ENCODE data around the gene HES3.

HES3 gene

DNA sequence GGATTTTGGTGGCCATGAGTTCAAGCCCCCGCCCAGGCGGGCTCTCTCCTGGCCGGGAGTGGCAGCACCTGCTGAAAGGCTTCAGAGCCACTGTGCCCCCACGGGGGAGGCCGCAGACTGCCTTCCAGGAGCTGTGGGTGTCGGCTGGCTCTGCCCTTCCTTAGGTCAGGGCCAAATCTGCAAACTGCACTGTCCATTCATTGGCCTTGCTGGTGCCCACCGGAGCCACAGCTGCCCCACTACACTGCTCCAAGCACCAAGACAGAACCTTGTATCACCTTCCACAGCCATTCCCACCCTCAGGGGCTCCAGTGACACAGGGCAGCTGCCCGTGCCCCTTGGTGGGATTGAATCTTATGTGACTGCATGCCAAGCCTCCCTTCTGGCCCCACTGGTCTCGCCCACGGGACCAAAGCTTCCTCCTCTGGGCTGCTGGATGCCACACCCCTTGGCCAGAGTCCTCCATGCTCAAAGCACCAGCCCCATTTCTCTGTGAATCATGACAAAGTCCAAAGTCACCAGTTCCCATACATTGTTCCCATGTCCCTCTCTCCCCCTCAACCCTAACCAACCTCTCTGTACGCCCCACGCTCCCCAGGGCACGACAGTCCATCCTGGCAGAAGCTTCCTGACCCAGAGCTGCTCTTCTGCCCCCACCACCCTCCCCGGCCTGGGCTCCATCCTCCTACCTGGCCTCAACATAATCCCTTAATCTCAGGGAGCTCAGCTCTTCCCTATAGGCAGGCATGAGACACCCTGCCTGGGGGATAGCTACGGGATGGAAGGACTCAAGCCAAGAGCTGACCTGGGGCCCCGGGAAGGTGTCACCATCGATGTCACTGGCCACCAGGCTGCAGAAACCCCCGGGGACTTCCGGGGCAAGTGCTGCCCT, 37.8 kb downstream of the HES3 start:
- no peaks in the 10 kb centered on the region for H3K4me1 ChIP-seq (ENCODE audit: control insufficient read depth, low read length)
- TF ChIP-seq EZH2phosphoT487 (IDR thresholded peaks at IDR 0.05; ENCODE audit: borderline replicate concordance, low read length): no peak
- TF ChIP-seq, protein P1, sequence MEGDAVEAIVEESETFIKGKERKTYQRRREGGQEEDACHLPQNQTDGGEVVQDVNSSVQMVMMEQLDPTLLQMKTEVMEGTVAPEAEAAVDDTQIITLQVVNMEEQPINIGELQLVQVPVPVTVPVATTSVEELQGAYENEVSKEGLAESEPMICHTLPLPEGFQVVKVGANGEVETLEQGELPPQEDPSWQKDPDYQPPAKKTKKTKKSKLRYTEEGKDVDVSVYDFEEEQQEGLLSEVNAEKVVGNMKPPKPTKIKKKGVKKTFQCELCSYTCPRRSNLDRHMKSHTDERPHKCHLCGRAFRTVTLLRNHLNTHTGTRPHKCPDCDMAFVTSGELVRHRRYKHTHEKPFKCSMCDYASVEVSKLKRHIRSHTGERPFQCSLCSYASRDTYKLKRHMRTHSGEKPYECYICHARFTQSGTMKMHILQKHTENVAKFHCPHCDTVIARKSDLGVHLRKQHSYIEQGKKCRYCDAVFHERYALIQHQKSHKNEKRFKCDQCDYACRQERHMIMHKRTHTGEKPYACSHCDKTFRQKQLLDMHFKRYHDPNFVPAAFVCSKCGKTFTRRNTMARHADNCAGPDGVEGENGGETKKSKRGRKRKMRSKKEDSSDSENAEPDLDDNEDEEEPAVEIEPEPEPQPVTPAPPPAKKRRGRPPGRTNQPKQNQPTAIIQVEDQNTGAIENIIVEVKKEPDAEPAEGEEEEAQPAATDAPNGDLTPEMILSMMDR (IDR thresholded peaks at IDR 0.05; ENCODE audit: low read depth, low read length, poor library complexity, severe bottlenecking): no peak
- no peaks in the 10 kb centered on the region for H3K27me3 ChIP-seq (ENCODE audit: control insufficient read depth, low read length)
- H4K20me1 ChIP-seq (ENCODE audit: control insufficient read depth, insufficient read depth, low read depth, low read length): no peaks in the 10 kb centered on the region
- no peaks in the 10 kb centered on the region for H3K36me3 ChIP-seq (ENCODE audit: control insufficient read depth, low read length)
- no peaks in the 10 kb centered on the region for H3K79me2 ChIP-seq (ENCODE audit: control insufficient read depth, low read length)
- no peaks in the 10 kb centered on the region for H3F3A ChIP-seq (ENCODE audit: control insufficient read depth, insufficient read depth)
- no peak overlapping the region for H3K4me3 ChIP-seq (ENCODE audit: low read length)
- no peak overlapping the region for H3K4me2 ChIP-seq (ENCODE audit: low read length)
- H3K27ac ChIP-seq (ENCODE audit: low read depth, low read length): no peak overlapping the region
- H3K9me3 ChIP-seq (ENCODE audit: control insufficient read depth, insufficient read depth, low read length): no peaks in the 10 kb centered on the region
- no peaks in the 10 kb centered on the region for H3K9me2 ChIP-seq (replicated peaks; ENCODE audit: control insufficient read depth, low read length)

DNA sequence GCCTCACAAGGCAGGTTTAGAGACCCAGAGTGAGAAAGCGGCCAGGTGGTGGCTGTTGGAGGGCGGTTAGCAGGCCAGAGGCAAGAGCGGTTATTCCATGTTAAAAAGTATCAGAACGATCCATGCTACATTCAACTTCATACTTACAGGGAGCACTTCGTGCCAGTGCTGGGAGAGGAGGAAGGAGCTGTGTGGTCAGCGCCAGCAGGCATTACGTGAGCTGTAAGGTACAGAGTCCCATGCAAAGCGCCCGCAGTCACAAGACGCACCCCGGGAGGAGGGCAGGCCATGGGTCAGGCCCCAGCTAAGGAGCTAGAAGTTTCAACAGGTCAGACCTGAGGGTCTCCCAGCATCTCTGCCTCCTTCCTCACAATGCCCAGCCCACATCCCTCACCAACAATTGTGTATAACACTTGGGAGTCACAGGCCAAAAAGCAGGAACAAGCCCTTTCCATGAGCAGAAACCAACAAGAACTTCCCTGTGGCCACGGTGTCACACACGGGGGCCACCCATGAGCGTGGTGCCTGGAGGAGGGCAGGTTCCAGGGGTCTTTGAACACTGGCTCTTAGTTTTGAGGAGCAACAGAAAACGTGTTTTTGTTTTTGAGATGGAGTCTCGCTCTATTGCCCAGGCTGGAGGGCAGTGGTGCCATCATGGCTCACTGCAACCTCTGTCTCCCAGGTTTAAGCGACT, 38.7 kb downstream of the HES3 start:
- Histone ChIP-seq H3K4me2 (ENCODE audit: low read length) (no peak overlapping the region), H3K9me3 (ENCODE audit: control insufficient read depth, insufficient read depth, low read length) (no peaks in the 10 kb centered on the region), H3K9me2 (replicated peaks; ENCODE audit: control insufficient read depth, low read length) (no peaks in the 10 kb centered on the region), H3K27me3 (ENCODE audit: control insufficient read depth, low read length) (no peaks in the 10 kb centered on the region), H3K4me3 (ENCODE audit: low read length) (no peak overlapping the region), H3K36me3 (ENCODE audit: control insufficient read depth, low read length) (no peaks in the 10 kb centered on the region), H3F3A (ENCODE audit: control insufficient read depth, insufficient read depth) (no peaks in the 10 kb centered on the region), H4K20me1 (ENCODE audit: control insufficient read depth, insufficient read depth, low read depth, low read length) (no peaks in the 10 kb centered on the region), H3K79me2 (ENCODE audit: control insufficient read depth, low read length) (no peaks in the 10 kb centered on the region), H3K27ac (ENCODE audit: low read depth, low read length) (no peak overlapping the region), H3K4me1 (ENCODE audit: control insufficient read depth, low read length) (no peaks in the 10 kb centered on the region)
- TF ChIP-seq, protein P1 (IDR thresholded peaks at IDR 0.05; ENCODE audit: low read depth, low read length, poor library complexity, severe bottlenecking): no peak
- TF ChIP-seq EZH2phosphoT487 (IDR thresholded peaks at IDR 0.05; ENCODE audit: borderline replicate concordance, low read length): no peak

DNA sequence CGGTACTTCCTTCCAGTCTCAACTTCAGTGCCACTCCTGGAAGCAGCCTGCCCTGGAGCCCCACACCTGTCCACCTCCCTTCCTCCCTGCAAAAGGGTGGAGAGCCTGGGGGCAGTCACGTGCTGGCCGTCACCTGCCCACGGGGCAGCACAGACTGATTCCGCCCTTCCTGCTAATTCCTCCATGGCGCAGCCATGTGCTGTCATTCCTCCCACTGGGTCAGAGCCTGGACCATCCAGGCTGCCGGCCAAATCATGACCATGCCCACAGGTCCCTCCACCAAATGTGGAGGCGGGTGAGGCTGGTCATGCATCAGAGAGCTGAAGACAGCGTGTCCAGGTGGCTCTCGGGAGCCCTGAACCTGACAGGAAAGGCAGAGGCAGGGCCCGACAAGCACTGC, 41.4 kb downstream of the HES3 start:
- no peak overlapping the region for H3K27ac ChIP-seq (ENCODE audit: low read depth, low read length)
- H3K4me3 ChIP-seq (ENCODE audit: low read length): no peak overlapping the region
- no peak overlapping the region for H3K4me2 ChIP-seq (ENCODE audit: low read length)
- H3K4me1 ChIP-seq (ENCODE audit: control insufficient read depth, low read length): no peaks in the 10 kb centered on the region
- H3K36me3 ChIP-seq (ENCODE audit: control insufficient read depth, low read length): no peaks in the 10 kb centered on the region
- H3F3A ChIP-seq (ENCODE audit: control insufficient read depth, insufficient read depth): no peaks in the 10 kb centered on the region
- no peaks in the 10 kb centered on the region for H4K20me1 ChIP-seq (ENCODE audit: control insufficient read depth, insufficient read depth, low read depth, low read length)
- H3K27me3 ChIP-seq (ENCODE audit: control insufficient read depth, low read length): no peaks in the 10 kb centered on the region
- no peaks in the 10 kb centered on the region for H3K9me3 ChIP-seq (ENCODE audit: control insufficient read depth, insufficient read depth, low read length)
- TF ChIP-seq EZH2phosphoT487 (IDR thresholded peaks at IDR 0.05; ENCODE audit: borderline replicate concordance, low read length): no peak
- TF ChIP-seq, protein P1 (IDR thresholded peaks at IDR 0.05; ENCODE audit: low read depth, low read length, poor library complexity, severe bottlenecking): no peak
- no peaks in the 10 kb centered on the region for H3K9me2 ChIP-seq (replicated peaks; ENCODE audit: control insufficient read depth, low read length)
- H3K79me2 ChIP-seq (ENCODE audit: control insufficient read depth, low read length): no peaks in the 10 kb centered on the region

Measured in DOHH2 (cell line).